GM18907 (cell line): ENCODE results near the gene ZNF764.
"Not testable (repeated sequence)": the region's sequence is repeated elsewhere in the genome, so short reads cannot be mapped to it uniquely, and the experiment has no call there.

Source experiments
- ATAC-seq: cut with Tn5 transposase; IDR thresholded peaks from one replicate; pipeline ENCODE4 v1.9.1; 2021; ENCODE audit warnings: mild to moderate bottlenecking, moderate library complexity; ENCODE audit not compliant: unreplicated experiment

The ZNF764 gene

GRCh38 chr16:30551781-30552180 is 6.4 kb downstream of the ZNF764 start:
- ATAC-seq: no peak

GRCh38 chr16:30548416-30549253 is 9.5 kb downstream of the ZNF764 start:
- ATAC-seq: no peak

- ATAC-seq: no peak
Measured at GRCh38 chr16:30546115-30546514, 12.1 kb downstream of the ZNF764 start.

GRCh38 chr16:30543067-30543466 is 15.1 kb downstream of the ZNF764 start:
- no peak for ATAC-seq

GRCh38 chr16:30541502-30542329 is 16.5 kb downstream of the ZNF764 start:
- ATAC-seq: no peak

GRCh38 chr16:30540916-30541464 is 17.2 kb downstream of the ZNF764 start:
- ATAC-seq: not testable (repeated sequence)

GRCh38 chr16:30539986-30540526 is 18.1 kb downstream of the ZNF764 start:
- ATAC-seq: not testable (repeated sequence)

GRCh38 chr16:30539000-30539964 is 18.9 kb downstream of the ZNF764 start:
- ATAC-seq: no peak

- not testable (repeated sequence) for ATAC-seq
Measured at GRCh38 chr16:30536391-30537024, 21.7 kb downstream of the ZNF764 start.

- peak; percentile 46 for ATAC-seq
Measured at GRCh38 chr16:30535777-30536190, 22.4 kb downstream of the ZNF764 start.

GRCh38 chr16:30535106-30535776 is 22.9 kb downstream of the ZNF764 start:
- peak; percentile 13 for ATAC-seq

- ATAC-seq: peak; percentile 66
Measured at GRCh38 chr16:30534368-30535105, 23.6 kb downstream of the ZNF764 start, which contains the start of gene ZNF747. ZNF747 (minus strand) TSS chr16:30534858; CDS start chr16:30534679, 179 bp downstream.

- peak; percentile 31 for ATAC-seq
Measured at GRCh38 chr16:30533748-30534367, 24.3 kb downstream of the ZNF764 start.

- no peak for ATAC-seq
Measured at GRCh38 chr16:30533146-30533522, 25.0 kb downstream of the ZNF764 start.

GRCh38 chr16:30532285-30533145 is 25.7 kb downstream of the ZNF764 start:
- ATAC-seq: no peak

GRCh38 chr16:30530163-30531037 is 27.8 kb downstream of the ZNF764 start:
- no peak for ATAC-seq
